ENCODE data around the gene COTL1.

Gene COTL1

DNA sequence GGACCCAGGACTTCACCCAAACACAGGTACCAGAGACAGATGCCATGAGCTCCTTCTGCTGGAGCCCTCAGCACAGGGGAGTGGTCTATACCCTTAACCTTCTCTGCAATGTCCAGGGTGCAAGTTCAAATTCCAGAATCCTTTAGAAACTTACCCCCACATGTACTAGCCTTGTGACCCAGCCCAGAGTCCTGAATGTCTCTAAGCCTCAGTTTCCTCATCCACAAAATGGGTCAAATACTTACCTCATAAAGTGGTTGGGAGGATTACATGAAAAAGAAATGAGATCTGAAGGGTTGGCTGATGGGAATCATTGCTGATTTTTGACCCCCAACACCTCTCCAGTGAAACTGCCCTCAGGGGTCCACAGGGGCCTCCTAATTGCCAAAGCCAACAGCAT is 21.7 kb downstream of the COTL1 start:
- DNase-seq (ENCODE audit: low read depth) = no peak

DNA sequence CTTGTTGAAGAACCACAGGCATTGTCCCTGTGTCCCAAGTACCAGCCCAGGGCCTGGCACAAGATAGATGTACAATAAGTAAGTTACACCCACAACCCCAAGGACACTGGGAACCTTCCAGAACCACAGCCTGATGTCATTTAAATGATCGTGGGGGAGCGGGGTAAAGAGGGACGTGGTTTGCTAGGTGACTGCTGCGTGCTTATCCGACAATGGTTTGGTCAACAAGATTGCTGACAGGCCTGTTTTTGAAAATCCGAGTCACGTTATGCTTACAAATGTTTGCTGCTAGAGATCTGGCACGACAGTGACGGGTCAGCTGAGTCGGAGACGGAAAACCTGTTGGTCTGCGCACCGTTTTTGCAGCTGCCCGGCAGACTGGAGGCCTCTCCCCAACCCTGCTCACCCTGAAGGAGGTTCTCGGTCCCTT is 22.8 kb downstream of the COTL1 start:
- DNase-seq (ENCODE audit: low read depth) = no peak

DNA sequence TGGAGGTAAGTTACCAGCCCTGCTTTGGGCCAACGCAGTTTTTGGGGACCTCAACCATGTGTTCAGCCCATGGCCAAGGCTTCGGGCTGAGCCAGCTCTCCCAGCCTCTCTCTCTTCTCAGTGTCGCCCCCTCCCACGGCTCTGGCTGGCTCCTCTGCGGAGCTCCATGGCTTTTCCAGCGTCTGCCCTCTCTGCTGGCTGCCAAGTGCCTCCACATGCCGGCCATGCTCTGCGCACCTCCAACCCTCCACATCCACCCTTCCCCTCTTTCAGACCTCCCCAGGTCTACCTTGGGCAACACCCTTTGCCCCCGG is 23.2 kb downstream of the COTL1 start:
- DNase-seq (ENCODE audit: low read depth) = no peak

DNA sequence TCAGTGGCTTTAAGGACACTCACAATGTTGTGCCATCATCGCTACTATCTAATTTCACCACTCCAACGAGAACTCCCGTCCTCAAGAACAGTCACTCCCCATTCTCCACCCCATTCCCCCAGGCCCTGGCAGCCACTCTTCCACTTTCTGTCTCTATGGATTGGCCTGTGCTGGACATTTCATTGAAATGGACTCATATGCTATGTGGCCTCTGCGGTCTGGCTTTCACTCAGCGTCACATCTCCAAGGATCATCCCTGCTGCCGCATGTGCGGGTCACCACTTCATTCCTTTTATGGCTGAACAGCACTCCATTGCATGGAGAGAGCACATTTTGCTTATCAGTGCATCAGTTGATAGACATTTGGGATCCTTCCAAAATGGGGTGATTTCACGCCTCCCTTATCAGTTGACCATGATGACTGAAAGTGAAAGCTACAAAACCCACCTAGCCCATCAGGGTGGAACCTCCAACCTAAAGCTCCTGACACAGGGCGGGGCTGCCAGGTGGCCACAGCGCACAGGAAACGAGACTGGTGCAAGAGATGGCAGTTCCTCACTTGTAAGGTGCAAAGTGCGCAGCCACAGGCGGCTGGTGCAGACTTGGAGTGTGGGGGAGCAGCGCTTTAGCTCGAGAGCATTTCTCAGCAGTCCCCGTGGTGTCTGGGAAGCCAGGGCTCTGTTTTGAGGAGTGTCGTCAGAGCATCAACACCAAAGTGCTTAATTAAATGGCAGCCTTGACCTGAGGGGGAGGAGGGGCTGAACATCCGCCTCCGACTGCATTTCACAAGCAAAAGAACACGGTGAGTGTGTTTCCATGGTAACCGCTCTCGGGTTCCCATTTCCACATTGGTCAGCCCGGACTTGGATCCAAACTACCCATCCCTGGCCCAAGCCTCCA is 23.8 kb downstream of the COTL1 start:
- peak; percentile 41 for DNase-seq (ENCODE audit: low read depth)

DNA sequence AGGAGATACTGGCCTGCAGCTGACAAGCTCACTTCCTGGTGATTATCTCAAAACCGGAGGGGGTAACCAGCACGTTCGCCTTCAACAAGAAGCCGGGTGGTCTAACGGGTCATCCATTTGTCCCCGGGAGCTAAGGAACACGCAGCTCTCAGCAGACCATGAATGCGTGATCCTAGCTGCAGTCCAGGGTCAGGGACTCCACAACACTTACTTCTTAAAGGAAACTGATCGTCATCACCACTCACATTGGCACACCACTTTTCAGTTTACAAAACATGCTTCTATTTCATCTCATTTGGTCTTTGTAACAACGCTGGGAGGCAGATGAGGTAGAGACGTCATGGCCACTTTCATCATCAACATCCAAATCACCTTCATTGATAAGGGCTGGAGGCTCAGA is 25.2 kb downstream of the COTL1 start:
- DNase-seq (ENCODE audit: low read depth) = no peak

DNA sequence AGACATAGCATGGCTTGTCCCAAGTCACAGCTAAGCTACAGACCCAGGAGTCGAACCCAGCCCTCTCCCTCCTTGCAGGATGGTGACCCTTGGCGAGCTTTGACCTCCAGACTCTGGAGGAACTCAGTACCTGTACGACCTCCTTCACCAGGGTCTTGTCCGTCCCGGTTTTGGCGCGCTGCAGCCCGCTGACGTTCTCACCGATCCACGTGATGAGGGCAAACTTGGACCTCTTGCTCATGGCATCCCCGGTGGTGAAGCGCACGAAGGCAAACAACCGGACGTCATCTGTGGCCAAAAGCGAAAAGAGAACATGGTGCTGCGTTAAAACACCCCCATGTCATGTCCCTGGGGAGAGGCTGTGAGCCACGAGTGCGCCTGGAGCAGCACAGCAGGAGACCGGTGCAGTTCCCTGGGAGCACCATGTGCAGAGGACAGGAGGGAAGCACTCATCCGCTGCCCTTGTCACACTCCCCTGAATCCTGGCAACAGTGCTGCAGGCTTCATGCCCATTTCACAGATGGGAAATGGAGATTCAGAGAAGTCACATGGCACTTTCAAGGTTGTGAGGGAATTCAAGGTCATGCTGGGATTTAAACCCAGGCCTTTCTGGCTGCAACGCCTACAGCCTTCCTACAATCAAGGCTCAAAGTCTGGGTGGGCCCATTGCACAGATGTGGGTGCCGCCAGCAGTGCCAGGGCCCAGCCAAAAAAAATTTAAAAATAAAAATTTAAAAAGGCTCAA is 27.7 kb downstream of the COTL1 start:
- no peak for DNase-seq (ENCODE audit: low read depth)

DNA sequence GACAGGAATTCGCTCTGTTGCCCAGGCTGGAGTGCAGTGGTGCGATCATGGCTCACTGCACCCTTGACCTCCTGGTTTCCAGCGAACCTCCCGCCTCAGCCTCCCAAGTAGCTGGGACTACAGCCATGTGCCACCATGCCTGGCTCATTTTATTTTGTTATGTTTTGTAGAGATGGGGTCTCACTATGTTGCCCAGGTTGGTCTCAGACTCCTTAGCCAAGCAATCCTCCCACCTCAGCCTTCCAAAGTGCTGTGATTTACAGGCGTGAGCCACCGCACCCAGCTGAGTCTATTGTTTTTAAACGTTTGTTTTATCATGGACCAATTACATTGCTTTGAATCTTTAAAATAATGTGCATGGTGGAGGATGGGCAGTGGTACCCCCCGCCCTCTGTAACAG is 28.9 kb downstream of the COTL1 start:
- no peak for DNase-seq (ENCODE audit: low read depth)

DNA sequence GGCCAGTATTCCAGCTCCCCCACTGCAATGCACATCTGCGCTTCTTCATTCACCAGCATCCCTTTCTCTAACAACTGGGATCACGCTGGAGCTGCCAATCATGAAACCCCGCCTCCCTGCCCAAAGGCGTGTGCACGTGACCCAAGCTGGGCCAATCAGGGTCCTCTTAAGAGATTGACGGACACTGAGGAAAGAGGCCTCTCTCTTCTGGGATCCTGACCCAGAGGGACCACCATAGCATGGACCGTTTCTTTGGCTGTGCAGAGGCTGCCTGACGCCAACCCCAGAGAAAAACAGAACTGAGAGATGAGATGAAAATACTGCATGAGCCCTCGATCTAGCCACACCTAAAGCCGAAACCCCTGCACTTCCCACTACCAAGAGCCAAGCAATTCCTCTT is 32.0 kb downstream of the COTL1 start:
- no peak for DNase-seq (ENCODE audit: low read depth)

DNA sequence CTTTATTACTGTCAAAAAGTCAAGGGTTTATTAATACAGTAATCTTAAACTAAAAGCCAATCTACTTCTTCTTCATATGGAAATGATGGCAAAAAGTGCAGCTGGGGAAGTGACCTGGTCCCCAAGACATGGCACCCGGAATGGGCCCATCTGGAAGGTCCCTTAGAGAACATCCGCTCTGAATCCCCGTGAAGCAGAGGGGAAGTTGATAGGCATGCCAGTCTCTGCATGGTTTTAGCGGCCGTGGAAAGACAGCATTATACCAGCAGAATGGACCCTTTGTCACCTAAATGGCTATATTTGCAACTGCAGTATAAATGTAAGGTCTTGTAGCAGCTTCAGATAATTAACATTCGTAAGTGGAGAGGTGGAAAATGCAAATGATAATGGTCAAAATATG is 32.4 kb downstream of the COTL1 start:
- DNase-seq (ENCODE audit: low read depth) = no peak

DNA sequence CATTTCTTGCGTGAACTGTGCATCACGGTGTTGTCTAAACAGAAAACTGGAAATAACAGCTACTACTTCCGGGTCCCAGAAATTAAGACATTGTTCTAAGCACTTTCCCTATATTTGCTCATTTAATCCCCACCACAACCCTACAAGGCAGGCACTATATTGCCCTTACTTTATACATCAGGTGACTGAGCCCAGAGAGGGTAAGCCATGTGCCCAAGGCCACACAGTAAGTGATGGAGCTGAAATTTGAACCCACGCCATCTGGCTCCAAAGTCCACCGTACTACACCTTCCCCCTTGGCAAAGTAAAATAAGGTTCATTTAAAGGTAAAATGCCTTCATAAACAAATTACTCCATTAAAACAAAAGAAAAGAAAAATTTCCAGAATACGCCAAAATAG is 33.2 kb downstream of the COTL1 start:
- no peak for DNase-seq (ENCODE audit: low read depth)

DNA sequence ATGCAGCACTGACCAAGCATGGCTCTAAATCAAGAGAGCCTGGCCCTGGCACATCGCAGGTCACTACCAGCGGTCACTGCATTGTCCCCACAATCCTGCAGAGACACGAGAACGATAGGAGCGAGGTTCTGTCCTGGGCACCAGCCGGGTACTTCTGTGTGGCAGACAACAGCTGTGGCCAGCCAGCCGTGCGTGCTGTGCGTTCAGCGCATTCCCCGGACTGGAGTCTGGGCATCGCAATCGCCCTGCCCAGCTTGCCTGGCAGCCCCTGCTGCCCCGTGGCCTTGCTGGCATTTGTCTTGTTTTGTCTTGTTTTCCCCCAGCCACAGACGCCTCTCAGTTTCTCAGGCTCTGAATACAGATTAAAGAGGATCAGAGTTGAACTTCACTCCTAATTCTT is 33.9 kb downstream of the COTL1 start:
- no peak for DNase-seq (ENCODE audit: low read depth)

DNA sequence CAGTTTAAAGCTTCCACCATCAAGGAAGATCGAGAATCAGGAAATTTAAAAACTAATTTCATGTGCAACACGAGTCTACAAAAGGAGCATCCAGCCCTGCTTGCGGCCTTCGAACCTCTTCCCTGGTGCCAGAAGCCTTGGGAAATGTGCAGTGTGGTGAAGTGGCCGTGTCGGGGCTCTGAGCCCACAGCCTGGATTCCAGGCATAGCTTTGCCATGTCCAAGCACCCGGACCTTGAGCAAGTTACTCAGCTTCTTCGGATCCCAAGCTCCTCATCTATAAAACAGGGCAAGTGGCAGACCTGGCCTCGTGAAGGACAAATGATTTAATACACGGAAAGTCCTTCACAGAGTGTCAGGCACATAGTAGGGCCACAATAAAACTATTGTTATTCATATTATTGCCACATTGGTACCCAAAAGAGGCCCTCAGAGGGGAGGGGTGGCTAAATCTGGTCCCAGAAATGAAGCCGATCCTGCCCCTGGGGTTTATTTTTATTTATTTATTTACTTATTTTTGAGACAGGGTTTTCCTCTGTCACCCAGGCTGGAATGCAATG is 34.8 kb downstream of the COTL1 start:
- DNase-seq (ENCODE audit: low read depth) = no peak

DNA sequence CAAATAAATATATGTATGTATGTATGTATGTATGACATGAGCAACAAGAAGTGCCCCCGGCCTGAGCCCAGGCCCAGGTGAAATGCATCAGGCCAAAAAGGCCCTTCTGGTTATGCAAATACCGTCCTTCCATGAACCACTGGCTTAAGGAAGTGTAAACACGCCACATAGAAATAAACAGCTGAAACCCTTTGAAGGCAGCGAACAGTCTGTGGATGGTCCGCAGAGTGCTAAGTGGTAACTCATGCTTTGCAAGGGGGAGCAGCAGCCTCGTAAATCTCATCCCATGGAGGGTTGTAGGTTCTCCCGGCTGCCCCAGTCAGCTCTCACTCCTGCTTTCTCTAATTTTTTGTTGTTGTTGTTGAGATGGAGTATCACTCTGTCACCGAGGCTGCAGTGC is 36.7 kb downstream of the COTL1 start:
- no peak for DNase-seq (ENCODE audit: low read depth)

DNA sequence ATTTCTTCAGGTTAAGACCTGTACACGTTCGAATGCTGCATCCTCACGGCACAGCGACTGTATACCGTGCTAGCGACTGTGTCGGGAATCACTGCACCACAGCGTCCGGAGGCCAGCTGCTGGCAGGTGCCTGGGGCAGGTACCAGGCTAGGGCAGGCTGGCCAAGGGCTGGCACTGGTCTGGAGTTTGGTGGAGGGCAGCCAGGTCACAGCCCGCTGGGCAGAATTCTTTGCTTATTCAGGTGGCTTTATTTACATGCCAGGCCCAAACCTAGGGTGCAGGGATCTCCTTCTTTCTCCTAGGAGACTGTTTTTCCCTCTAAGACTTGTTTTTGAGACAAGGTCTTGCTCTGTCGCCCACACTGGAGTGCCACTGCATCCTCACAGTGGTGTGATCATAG is 37.9 kb downstream of the COTL1 start:
- DNase-seq (ENCODE audit: low read depth) = no peak

DNA sequence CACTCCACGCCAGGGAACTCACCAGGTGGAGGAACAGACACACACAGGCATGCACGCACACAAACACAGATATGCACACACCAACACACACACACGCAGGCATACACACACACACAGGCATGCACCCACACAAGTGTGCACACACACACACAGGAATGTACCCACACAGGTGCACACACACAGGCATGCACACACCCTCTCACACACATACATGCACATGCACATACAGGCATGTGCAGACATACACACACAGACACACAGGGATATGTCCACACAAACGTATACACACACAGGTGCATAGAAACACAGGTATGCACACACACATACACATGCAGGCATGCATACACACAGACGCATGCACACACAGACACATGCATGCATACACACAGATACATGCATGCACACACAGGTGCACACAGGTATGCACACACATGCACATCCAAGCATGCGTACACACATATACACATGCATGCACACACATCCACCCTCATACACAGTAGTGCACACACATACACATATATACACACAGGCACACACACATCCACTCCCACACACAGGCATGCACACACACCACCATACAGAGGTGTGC is 39.2 kb downstream of the COTL1 start:
- no peak for DNase-seq (ENCODE audit: low read depth)

DNA sequence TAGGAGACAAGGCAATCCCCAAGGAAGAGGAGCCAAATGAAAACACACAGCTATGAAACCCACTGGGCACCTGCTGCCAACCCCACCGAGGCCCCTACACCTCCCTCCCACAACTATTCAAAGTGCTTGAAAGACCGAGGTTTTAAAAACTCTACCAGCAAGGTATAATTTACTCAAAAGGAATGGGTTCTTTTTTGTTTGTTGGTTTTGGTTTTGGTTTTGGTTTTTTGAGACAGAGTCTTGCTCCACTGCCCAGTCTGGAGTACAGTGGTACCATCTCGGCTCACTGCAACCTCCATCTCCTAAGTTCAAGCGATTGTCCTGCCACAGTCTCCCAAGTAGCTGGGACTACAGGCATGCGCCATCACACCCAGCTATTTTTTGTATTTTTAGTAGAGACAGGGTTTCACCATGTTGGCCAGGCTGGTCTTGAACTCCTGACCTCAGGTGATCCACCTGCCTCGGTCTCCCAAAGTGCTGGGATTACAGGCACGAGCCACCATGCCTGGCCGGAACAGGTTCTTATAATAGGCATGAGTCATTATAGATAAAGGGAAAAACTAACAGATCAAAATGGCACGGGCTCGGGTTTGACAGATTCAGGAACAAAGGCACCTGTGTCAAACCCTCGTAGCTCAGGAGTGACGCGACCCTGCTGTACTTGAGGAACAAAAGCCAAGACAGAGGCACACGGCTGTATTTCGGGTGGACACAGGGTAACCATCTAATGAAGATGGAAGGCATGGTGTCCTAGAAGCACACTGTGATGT is 40.7 kb downstream of the COTL1 start:
- no peak for DNase-seq (ENCODE audit: low read depth)

DNA sequence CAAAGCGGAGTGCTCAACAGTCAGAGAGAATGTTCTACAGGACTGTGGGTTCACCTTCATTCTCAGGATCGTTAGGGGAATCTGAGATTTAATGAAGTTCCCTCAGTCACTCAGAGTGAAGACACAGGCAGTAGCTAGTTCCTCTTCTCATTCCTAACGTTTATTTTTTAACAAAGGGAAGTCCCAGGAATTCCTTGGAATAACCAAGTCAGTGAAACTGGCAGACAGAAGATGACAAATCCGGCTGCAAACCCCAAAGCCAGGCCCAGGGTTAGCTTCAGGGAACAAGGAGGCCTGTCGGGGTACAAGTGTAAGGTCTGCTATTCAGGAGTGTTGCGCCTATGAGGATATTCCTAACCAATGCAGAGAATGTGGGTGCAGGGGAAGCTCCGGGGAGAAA is 42.0 kb downstream of the COTL1 start:
- no peak for DNase-seq (ENCODE audit: low read depth)

DNA sequence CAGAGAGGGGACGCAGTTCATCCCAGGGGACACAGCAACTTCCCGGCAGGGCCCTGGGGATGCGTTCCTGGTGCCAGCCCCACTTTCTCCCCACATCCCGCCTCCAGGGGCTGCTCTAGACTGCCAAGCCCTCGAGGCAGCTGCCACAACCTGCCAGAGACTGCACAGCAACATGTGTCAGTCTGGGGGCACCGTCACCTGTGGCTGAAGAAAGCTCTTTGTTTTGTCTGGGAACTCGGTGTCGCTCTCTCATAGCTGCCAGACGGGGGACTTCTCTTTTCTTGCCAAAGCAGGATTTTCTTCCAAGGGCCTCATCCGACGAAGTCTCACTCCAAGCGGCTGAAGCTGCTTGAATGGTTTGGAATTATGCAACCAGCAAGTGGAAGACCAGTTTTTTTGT is 43.7 kb downstream of the COTL1 start:
- DNase-seq (ENCODE audit: low read depth) = no peak

DNA sequence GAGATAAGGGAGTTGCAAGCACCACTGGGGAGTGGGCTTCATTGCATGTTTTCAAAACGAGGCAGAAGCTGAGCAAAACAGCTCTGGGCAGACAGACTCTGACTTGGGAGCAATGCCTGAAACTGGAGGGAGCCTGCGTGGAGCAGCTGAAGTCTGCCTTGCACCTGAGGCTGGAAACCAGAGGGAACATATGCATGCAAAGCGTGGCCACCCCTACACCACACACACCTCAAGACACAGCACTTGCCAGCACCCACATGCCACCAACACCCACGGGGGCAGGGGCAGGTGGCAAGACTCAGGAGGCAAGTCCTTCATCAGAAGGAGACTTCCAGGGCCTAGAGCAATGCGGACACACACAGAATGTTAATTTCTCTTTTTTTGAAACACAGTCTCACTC is 45.8 kb downstream of the COTL1 start:
- no peak for DNase-seq (ENCODE audit: low read depth)

DNA sequence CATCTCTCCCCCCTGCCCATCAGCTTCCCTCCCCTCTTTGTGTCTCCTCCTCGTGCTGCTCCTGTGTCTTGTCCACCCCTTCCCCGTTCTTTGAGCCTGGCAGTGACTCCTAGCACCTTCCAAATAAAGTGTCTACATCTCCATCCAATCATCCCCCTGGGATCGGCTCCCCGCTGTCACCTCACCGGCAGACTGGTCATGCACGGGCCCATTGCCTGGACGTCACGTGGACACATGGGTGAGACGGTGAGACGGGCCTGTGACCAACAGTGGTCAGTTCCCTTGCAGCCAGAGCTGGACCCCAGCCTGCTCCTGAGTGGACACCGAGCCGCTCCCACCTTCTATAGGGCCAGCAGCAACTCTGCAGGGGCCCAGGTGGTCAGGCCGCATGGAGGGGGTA is 46.4 kb downstream of the COTL1 start:
- no peak for DNase-seq (ENCODE audit: low read depth)

DNA sequence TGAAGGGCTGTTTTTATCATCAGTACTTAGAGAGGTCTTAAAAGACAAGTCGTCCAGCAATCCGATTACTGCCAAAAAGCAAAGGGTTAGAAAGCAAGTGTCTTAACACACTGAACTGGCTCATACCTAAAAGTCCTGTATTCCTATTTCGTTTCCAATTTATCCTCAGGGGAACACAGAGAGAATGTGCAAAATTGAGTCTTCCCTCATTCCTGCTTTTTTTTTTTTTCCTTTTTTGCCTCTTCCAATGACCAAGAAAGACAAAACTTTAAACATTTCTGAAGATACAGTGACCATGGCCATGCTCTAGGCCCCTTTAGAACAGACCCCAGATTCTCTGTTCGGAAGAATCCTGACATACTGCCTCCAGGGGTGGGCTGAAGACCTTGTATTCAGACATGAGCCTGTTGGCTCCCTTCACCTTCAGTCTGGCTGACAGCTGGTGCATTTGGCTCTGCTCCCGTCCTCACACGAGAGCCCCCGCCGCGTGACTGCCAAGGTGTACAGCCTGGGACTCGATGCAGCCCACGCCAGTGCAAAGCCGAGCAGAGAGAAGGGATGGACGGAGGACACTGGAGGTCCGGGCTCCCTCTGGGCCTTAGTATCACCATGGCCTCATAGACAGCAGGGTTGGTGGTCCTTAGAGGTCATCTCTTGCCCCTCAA is 47.0 kb downstream of the COTL1 start:
- DNase-seq (ENCODE audit: low read depth) = no peak

Measured in activated T-helper 9 cell treated with anti-CD3 and anti-CD28 coated beads, Interleukin-2, amount 50 U/mL, for 16 hours (primary cell).